Activated CD8-positive, alpha-beta memory T cell treated with anti-CD3 and anti-CD28 coated beads, Interleukin-2, amount 50 U/mL, for 4 hours (primary cell): ENCODE data around the gene BACE2.

Experiments used
- DNase-seq: peaks from one replicate; pipeline ENCODE4 v3.0.0-alpha.2; 2020

The BACE2 gene

DNA sequence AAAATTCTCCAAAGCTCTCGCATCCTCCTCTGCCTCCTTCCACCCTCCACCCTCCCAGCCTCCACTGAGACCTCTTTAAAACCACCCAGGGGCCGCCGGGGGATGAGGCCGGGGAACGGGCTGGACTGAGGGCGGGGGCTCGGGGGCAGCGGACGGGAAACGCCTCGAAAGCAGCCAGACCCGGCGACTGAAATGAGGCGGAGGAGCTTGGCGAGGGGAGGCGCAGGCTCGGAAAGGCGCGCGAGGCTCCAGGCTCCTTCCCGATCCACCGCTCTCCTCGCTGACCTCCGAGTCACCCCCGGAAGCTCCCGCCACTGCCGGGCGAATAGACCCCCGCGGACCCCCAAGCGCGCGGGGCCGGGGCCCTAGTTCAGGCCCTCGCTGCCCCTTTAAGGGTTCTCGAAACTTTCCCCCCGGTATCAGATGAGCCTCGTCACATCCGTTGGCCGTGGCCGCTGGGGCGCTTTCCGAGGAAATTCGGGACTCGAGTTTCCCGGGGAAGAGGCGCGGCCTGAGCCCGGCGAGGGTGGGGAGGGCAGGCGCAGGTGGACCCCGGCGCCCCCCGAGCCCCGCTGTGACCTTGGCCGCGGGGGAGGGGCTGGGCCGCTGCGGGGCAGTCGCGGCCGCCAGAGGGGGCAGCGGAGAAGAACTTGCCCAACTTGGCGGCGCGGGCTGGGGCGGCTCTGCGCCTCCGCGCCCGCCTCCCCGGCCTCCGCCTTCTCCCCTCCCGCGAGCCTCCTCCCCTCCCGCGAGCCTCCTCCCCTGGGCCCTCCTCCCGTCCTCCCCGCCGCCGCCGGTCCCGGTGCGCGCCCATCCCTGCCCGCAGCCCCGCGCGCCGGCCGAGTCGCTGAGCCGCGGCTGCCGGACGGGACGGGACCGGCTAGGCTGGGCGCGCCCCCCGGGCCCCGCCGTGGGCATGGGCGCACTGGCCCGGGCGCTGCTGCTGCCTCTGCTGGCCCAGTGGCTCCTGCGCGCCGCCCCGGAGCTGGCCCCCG, at the start of gene BACE2:
Gene BACE2, plus strand, starts transcription at position 813 of the 995 bp plus-strand sequence. Its CDS starts 104 bp downstream, at position 917.
- peak; percentile 22 for DNase-seq

GRCh38 chr21:41119901-41120300, 48.1 kb upstream of the BACE2 start:
- DNase-seq = no peak

DNA sequence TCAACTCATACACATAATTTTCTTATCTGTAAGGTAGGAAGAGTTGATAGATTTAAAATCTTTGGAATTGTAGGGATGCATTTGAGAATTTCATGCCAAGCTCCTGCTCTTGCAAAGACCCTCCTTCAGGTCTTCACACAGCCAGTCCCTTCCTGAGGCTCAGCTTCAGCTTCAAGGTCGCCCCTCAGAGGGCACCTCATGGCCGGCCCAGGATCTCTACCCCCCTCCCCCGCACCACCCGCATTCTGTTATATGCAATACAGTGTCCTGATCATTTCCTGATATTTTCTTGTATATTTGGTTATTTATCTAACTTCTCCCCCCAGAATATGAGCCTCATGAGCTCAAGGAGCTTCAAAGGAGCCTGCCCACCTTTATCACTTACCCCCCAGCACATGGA, 47.0 kb upstream of the BACE2 start:
- DNase-seq = no peak

GRCh38 chr21:41121785-41122415, 46.1 kb upstream of the BACE2 start:
- peak; percentile 29 for DNase-seq

GRCh38 chr21:41124641-41125201, 43.2 kb upstream of the BACE2 start:
- DNase-seq = no peak

GRCh38 chr21:41128981-41129380, 39.0 kb upstream of the BACE2 start:
- DNase-seq = no peak

DNA sequence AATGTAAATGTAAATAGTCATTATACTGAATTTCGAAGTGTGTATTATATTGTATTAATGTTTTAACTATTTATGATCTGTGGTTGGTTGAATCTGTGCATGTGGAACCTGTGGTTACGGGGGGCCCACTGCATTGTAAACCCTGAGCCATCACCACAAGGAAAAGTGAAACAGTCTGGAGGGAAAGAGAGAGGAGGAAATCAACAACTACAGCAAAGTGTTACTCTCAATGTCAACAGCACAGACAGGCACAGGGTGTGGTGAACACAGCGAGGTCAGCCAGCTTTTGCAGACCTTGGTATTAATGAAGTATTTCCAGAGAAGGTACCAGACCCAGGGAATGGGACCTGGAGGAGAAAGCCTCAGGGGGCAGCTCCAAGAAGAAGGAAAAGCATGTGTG, 37.1 kb upstream of the BACE2 start:
- DNase-seq = no peak

DNA sequence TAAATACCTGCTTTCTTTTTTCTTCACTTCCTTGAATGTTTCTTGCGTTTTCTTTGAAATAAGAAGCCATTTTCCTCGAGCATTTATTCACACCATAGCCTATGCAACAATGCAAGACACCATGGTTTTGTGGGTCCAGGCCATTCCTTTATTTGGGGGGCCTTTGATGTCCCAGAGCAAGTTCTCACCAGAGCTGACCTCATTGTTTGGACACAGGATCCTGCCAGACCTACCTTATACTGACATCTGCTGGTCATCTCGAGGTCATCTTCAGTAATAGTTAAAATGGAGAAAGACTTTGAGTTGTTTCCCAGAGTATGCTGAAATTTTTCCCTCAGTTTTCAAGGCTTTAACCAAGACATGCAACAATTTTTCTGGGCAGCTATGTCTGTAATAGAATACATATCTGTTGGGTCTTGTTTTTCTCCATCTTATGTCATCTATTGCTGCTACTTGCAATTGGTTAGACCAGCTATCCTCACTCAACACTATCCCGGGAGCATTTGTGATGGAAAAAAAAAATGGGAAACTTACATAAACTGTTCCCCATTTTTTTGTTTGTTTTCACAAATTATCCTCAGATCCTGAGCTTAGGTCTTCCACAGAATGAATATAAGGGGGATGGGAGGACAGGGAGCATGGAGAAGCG, 34.0 kb upstream of the BACE2 start:
- DNase-seq = no peak

- no peak for DNase-seq
These were observed 32.2 kb upstream of the BACE2 start for GRCh38 chr21:41135746-41136145.

DNA sequence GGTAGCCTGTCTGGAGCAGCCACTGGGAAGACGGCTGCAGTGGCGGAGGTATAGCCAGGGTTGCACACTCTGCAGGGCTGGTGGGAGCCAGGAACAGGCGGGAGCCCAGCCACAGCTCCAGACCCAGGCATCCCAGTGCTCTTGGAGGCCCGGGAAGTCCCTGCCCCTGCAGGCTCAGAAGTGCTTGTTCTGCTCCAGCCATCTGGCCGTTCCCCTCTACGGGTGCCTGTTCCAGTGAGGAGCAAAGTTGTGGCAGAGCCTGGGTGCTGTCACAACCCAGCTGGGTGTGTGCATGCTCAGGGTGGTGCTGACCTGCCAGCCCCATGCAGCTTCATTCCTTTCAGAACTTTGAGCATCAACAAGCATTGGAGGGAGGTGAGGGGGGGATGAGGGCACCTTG, 31.7 kb upstream of the BACE2 start:
- no peak for DNase-seq

GRCh38 chr21:41137401-41137800, 30.6 kb upstream of the BACE2 start:
- no peak for DNase-seq

- DNase-seq = no peak
These were observed 30.1 kb upstream of the BACE2 start for GRCh38 chr21:41137889-41138288.

DNA sequence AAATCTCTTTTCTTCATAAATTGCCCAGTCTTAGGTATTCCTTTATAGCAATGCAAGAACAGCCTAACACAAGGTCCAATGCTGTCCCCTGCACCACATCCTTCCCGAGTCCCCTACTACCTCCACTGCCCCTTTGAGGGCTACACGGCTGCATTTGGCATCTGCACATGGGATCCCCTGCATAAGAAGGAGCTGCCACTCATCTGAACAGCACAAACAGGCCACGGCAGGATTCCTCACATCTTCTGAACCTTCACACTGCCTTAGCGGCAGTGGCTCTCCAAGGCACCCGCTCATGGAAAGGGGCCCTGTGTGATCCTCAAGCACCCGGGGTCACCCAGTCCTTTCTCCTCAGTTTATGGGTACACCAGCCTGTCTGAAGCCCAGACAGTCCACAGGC, 29.2 kb upstream of the BACE2 start:
- no peak for DNase-seq

GRCh38 chr21:41139275-41139674, 28.7 kb upstream of the BACE2 start:
- DNase-seq = no peak

DNA sequence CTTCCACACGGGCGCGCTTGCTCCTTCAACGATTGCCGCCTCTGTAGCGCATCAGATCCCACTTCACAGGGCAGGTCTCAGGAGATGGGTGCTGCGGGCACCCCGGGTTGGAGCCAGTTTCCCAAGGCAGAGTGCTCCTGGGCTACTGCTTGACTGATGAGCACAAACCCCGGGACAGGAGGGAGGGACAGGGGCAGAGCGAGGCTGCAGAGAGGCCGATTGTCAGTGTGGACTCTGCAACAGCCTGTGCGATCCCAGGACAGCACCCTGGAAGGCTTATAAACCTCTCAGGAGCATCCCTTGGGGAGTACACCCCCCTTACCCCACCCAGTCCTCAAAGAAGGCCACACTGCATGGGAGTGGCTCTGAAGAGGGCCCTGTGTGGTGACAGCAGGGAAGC, 28.0 kb upstream of the BACE2 start:
- DNase-seq = no peak

GRCh38 chr21:41141031-41141457, 26.9 kb upstream of the BACE2 start:
- DNase-seq = no peak

- DNase-seq = no peak
These were observed 25.7 kb upstream of the BACE2 start for GRCh38 chr21:41142051-41142795.

GRCh38 chr21:41143596-41144325, 24.2 kb upstream of the BACE2 start:
- DNase-seq = no peak

GRCh38 chr21:41147096-41147978, 20.6 kb upstream of the BACE2 start:
- no peak for DNase-seq

DNA sequence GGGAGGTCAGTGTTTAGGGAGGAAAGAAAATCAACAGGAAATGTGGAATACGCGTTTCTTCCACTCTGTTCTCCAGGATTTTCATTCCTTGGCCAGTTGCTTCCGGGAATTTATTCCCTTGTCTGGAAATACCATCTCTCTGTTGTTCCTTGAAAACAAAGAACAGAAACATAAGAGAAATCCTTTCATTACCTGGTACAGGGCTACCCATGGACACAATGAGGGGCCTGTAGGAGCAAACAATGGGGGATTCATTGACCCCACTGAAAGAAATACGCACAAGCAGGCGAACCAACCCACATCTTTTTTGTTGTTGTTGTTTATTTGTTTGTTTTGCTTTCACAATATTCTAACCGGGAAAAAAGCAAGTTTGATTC, 20.0 kb upstream of the BACE2 start:
- no peak for DNase-seq

DNA sequence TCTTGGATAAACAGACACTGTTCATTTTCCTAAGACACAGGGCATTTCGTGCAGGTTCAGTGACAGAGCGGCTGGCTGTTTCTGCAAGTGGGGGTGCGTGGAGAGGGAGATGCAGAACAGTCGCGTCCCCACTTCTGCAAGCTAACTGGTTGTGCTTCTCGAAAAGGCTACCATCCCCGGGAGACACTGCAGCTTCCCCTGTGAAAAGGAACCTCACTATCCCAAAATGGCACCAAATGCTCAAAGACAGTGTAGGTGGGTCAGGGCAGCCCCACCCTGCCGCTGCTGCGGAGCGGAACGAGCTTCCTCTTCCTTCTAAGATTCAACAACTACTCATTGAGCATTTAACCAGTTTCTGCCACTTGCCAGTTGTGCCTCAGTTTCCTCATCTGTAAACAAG, 19.2 kb upstream of the BACE2 start:
- no peak for DNase-seq
